ENCODE results near the gene CENPVL2. TPM values are rescaled to one million over a fixed set of nuclear protein-coding genes. Genes with fewer than 3 reads are reported as not detected.
A peak's percentile ranks its signal among the peaks of the same experiment; 100 is the strongest.
"Not testable (repeated sequence)": the region's sequence is repeated elsewhere in the genome, so short reads cannot be mapped to it uniquely, and the experiment has no call there.

The CENPVL2 gene
- total RNA-seq, 1 experiment from 2014 or later = 2.8 TPM

- Mint-ChIP-seq H3K4me1 (no peaks in the 10 kb centered on the region), H3K4me3 (no peak overlapping the region), H3K36me3 (ENCODE audit: insufficient read depth in 1 of 3, low read depth in 3 of 3) (peaks cover 2 to 8% (median 8%) of the 10 kb centered on the region in 3 experiments), H3K9me3 (peaks cover 56 to 61% of the 10 kb centered on the region in 2 experiments), H3K27ac (no peak overlapping the region), H3K27me3 (ENCODE audit: low read depth) (peaks cover 2% of the 10 kb centered on the region; the same call in 1 of the 2 replicates)
- H3K56ac ChIP-seq (ENCODE audit: insufficient read length, low read depth, low read length) = no peak overlapping the region
- TF ChIP-seq CTCF (conservative IDR thresholded peaks at IDR 0.05) = peak; percentile 71
- no peak overlapping the region for H4K8ac ChIP-seq (replicated peaks; ENCODE audit: insufficient read length, low read depth, low read length)
- no CpG with 5 or more reads among the region's 19 CpGs for WGBS (ENCODE audit: extremely low coverage, insufficient read length, low lambda C conversion rate)
- no peak overlapping the region for H2AK5ac ChIP-seq (ENCODE audit: insufficient read length, low read length)
- no peak overlapping the region for H2BK5ac ChIP-seq (ENCODE audit: insufficient read length, low read length)
- peak; percentile 38 for DNase-seq
- H3K79me2 ChIP-seq (ENCODE audit: insufficient read depth, low read length) = no peaks in the 10 kb centered on the region
- H4K5ac ChIP-seq (ENCODE audit: insufficient read length, low read depth, low read length) = no peak overlapping the region
- no peak overlapping the region for H3K4ac ChIP-seq (ENCODE audit: low read depth, low read length)
- no peak overlapping the region for H3K4me2 ChIP-seq (ENCODE audit: insufficient read depth, insufficient read length, low read length)
- H2BK15ac ChIP-seq (ENCODE audit: low read depth, low read length) = no peak overlapping the region
- no peak overlapping the region for H3K18ac ChIP-seq (ENCODE audit: insufficient read length, low read depth, low read length)
- no peak overlapping the region for H3K9ac ChIP-seq (ENCODE audit: extremely low read depth, insufficient read length, low read length)
- H2BK120ac ChIP-seq (ENCODE audit: low read depth, low read length, poor library complexity, severe bottlenecking) = no peak overlapping the region
- H3K23me2 ChIP-seq (ENCODE audit: insufficient read length, low read depth, low read length, poor library complexity, severe bottlenecking) = no peaks in the 10 kb centered on the region
- no peak overlapping the region for H2AFZ ChIP-seq (ENCODE audit: low read length)
- H2BK20ac ChIP-seq (ENCODE audit: low read depth, low read length, poor library complexity, severe bottlenecking) = no peak overlapping the region
- no peaks in the 10 kb centered on the region for H3K27me3 ChIP-seq (ENCODE audit: insufficient read depth, low read length)
- no peaks in the 10 kb centered on the region for H3K79me1 ChIP-seq (ENCODE audit: insufficient read depth, low read depth, low read length, poor library complexity, severe bottlenecking)
- no peak overlapping the region for H3K27ac ChIP-seq (ENCODE audit: insufficient read length, low read depth, low read length)
- H3K9me3 ChIP-seq (ENCODE audit: control insufficient read depth, low read depth, low read length) = no peaks in the 10 kb centered on the region
- H3T11ph ChIP-seq (ENCODE audit: low read length) = no peak overlapping the region
- no peak overlapping the region for H3K14ac ChIP-seq (ENCODE audit: insufficient read depth, low read length)
- no peak overlapping the region for H3K23ac ChIP-seq (ENCODE audit: insufficient read length, low read depth, low read length)
- H4K20me1 ChIP-seq (ENCODE audit: control insufficient read depth, insufficient read depth, insufficient read length) = no peaks in the 10 kb centered on the region
- H2BK12ac ChIP-seq (ENCODE audit: insufficient read length, low read depth, low read length) = no peak overlapping the region
- H3K4me1 ChIP-seq (ENCODE audit: insufficient read depth, low read length) = no peaks in the 10 kb centered on the region
- H4K91ac ChIP-seq (ENCODE audit: insufficient read length, low read depth, low read length) = no peak overlapping the region
Observed at GRCh38 chrX:51641421-51642021, 41.1 kb downstream of the CENPVL2 start.

GRCh38 chrX:51636511-51636910 is 46.1 kb downstream of the CENPVL2 start:
- H3K79me1 ChIP-seq (ENCODE audit: insufficient read depth, low read depth, low read length, poor library complexity, severe bottlenecking); H3K27ac ChIP-seq (ENCODE audit: insufficient read length, low read depth, low read length); H3K4me1 Mint-ChIP-seq; H3K4me2 ChIP-seq (ENCODE audit: insufficient read depth, insufficient read length, low read length); H3K9ac ChIP-seq (ENCODE audit: extremely low read depth, insufficient read length, low read length); H2BK12ac ChIP-seq (ENCODE audit: insufficient read length, low read depth, low read length); H3K4ac ChIP-seq (ENCODE audit: low read depth, low read length); H3K4me1 ChIP-seq (ENCODE audit: insufficient read depth, low read length); DNase-seq; H2BK5ac ChIP-seq (ENCODE audit: insufficient read length, low read length); H3K23ac ChIP-seq (ENCODE audit: insufficient read length, low read depth, low read length); H3K27me3 ChIP-seq (ENCODE audit: insufficient read depth, low read length); H3K36me3 Mint-ChIP-seq (ENCODE audit: insufficient read depth in 1 of 3, low read depth in 3 of 3); H3K4me3 Mint-ChIP-seq; H4K91ac ChIP-seq (ENCODE audit: insufficient read length, low read depth, low read length); H2BK15ac ChIP-seq (ENCODE audit: low read depth, low read length); H2BK120ac ChIP-seq (ENCODE audit: low read depth, low read length, poor library complexity, severe bottlenecking); H3K27me3 Mint-ChIP-seq (ENCODE audit: low read depth); H3K56ac ChIP-seq (ENCODE audit: insufficient read length, low read depth, low read length); H4K8ac ChIP-seq (replicated peaks; ENCODE audit: insufficient read length, low read depth, low read length); H3K27ac Mint-ChIP-seq; H3K79me2 ChIP-seq (ENCODE audit: insufficient read depth, low read length); H4K20me1 ChIP-seq (ENCODE audit: control insufficient read depth, insufficient read depth, insufficient read length); H3T11ph ChIP-seq (ENCODE audit: low read length); H4K5ac ChIP-seq (ENCODE audit: insufficient read length, low read depth, low read length); H2AK5ac ChIP-seq (ENCODE audit: insufficient read length, low read length); H3K23me2 ChIP-seq (ENCODE audit: insufficient read length, low read depth, low read length, poor library complexity, severe bottlenecking); H3K9me3 ChIP-seq (ENCODE audit: control insufficient read depth, low read depth, low read length); H3K18ac ChIP-seq (ENCODE audit: insufficient read length, low read depth, low read length); H2AFZ ChIP-seq (ENCODE audit: low read length); H2BK20ac ChIP-seq (ENCODE audit: low read depth, low read length, poor library complexity, severe bottlenecking); H3K14ac ChIP-seq (ENCODE audit: insufficient read depth, low read length): not testable (repeated sequence)
- H3K9me3 Mint-ChIP-seq = peaks cover 56% of the 10 kb centered on the region in 2 experiments
- no CpG with 5 or more reads among the region's 7 CpGs for WGBS (ENCODE audit: extremely low coverage, insufficient read length, low lambda C conversion rate)

All from H9 (cell line).